ENCODE measurements around the gene SLC19A1. TPM values are rescaled to one million over a fixed set of nuclear protein-coding genes. Genes with fewer than 3 reads are reported as not detected.
A peak's percentile ranks its signal among the peaks of the same experiment; 100 is the strongest.

Gene SLC19A1
- total and polyA plus RNA-seq, 2 donors (not counting 1 experiment from before 2014, with no cell fraction given), result 1.7 to 2.1 TPM

GRCh38 chr21:45457161-45457831 lies 84.9 kb downstream of the SLC19A1 start:
- H3K9ac ChIP-seq (ENCODE audit: insufficient read depth, low read length), result no peak overlapping the region
- H4K20me1 ChIP-seq (ENCODE audit: control insufficient read depth, extremely low read depth, insufficient read depth, low read length), result no peaks in the 10 kb centered on the region
- no peaks in the 10 kb centered on the region for H3K36me3 ChIP-seq (ENCODE audit: control insufficient read depth, insufficient read depth, low read length)
- no peak overlapping the region for H2AFZ ChIP-seq (ENCODE audit: low read length)
- no peak overlapping the region for H3K4me3 ChIP-seq (replicated peaks in 1 of 4; ENCODE audit: control extremely low read depth in 1 of 4, insufficient read depth in 1 of 4, low read depth in 3 of 4, low read length in 4 of 4)
- no peaks in the 10 kb centered on the region for H3K9me3 ChIP-seq (ENCODE audit: control insufficient read depth, insufficient read depth, low read depth, low read length)
- H3K4me2 ChIP-seq (ENCODE audit: extremely low read depth, insufficient read depth, low read length), result no peak overlapping the region
- TF ChIP-seq CTCF (conservative IDR thresholded peaks at IDR 0.05 in 1 of 2, IDR thresholded peaks at IDR 0.05 in 1 of 2; ENCODE audit: low read depth in 1 of 2, low read length in 2 of 2), result no peak
- no peak for TF ChIP-seq EZH2 (IDR thresholded peaks at IDR 0.05; ENCODE audit: low read length, missing control alignments)
- H3K27ac ChIP-seq (ENCODE audit: insufficient read depth, low read length), result no peak overlapping the region
- no peaks in the 10 kb centered on the region for H3K79me2 ChIP-seq (ENCODE audit: control insufficient read depth, insufficient read depth, low read length)
- H3K4me1 ChIP-seq (ENCODE audit: control insufficient read depth, extremely low read depth, insufficient read depth, low read length), result peaks cover 29% of the 10 kb centered on the region
- DNase-seq (ENCODE audit: low read depth in 2 of 2), result no peak
- no peaks in the 10 kb centered on the region for H3K27me3 ChIP-seq (ENCODE audit: control insufficient read depth, insufficient read depth, low read length)

GRCh38 chr21:45456584-45457160 lies 85.6 kb downstream of the SLC19A1 start:
- TF ChIP-seq EZH2 (IDR thresholded peaks at IDR 0.05; ENCODE audit: low read length, missing control alignments) (no peak), CTCF (conservative IDR thresholded peaks at IDR 0.05 in 1 of 2, IDR thresholded peaks at IDR 0.05 in 1 of 2; ENCODE audit: low read depth in 1 of 2, low read length in 2 of 2) (no peak)
- H2AFZ ChIP-seq (ENCODE audit: low read length), result no peak overlapping the region
- H3K36me3 ChIP-seq (ENCODE audit: control insufficient read depth, insufficient read depth, low read length), result no peaks in the 10 kb centered on the region
- DNase-seq (ENCODE audit: low read depth in 2 of 2), result no peak
- no peak overlapping the region for H3K4me3 ChIP-seq (replicated peaks in 1 of 4; ENCODE audit: control extremely low read depth in 1 of 4, insufficient read depth in 1 of 4, low read depth in 3 of 4, low read length in 4 of 4)
- H3K79me2 ChIP-seq (ENCODE audit: control insufficient read depth, insufficient read depth, low read length), result no peaks in the 10 kb centered on the region
- no peaks in the 10 kb centered on the region for H4K20me1 ChIP-seq (ENCODE audit: control insufficient read depth, extremely low read depth, insufficient read depth, low read length)
- peak overlapping the region; percentile 92 for H3K4me2 ChIP-seq (ENCODE audit: extremely low read depth, insufficient read depth, low read length)
- no peaks in the 10 kb centered on the region for H3K9me3 ChIP-seq (ENCODE audit: control insufficient read depth, insufficient read depth, low read depth, low read length)
- peaks cover 29% of the 10 kb centered on the region for H3K4me1 ChIP-seq (ENCODE audit: control insufficient read depth, extremely low read depth, insufficient read depth, low read length)
- H3K27ac ChIP-seq (ENCODE audit: insufficient read depth, low read length), result no peak overlapping the region
- H3K9ac ChIP-seq (ENCODE audit: insufficient read depth, low read length), result no peak overlapping the region
- H3K27me3 ChIP-seq (ENCODE audit: control insufficient read depth, insufficient read depth, low read length), result no peaks in the 10 kb centered on the region

GRCh38 chr21:45455674-45456583 lies 86.3 kb downstream of the SLC19A1 start:
- H3K4me3 ChIP-seq (replicated peaks in 1 of 4; ENCODE audit: control extremely low read depth in 1 of 4, insufficient read depth in 1 of 4, low read depth in 3 of 4, low read length in 4 of 4), result peak overlapping the region; percentile 27 to 52 (median 34)
- peak overlapping the region; percentile 44 for H3K27ac ChIP-seq (ENCODE audit: insufficient read depth, low read length)
- no peaks in the 10 kb centered on the region for H3K79me2 ChIP-seq (ENCODE audit: control insufficient read depth, insufficient read depth, low read length)
- H4K20me1 ChIP-seq (ENCODE audit: control insufficient read depth, extremely low read depth, insufficient read depth, low read length), result no peaks in the 10 kb centered on the region
- H3K27me3 ChIP-seq (ENCODE audit: control insufficient read depth, insufficient read depth, low read length), result no peaks in the 10 kb centered on the region
- TF ChIP-seq EZH2 (IDR thresholded peaks at IDR 0.05; ENCODE audit: low read length, missing control alignments) (no peak), CTCF (conservative IDR thresholded peaks at IDR 0.05 in 1 of 2, IDR thresholded peaks at IDR 0.05 in 1 of 2; ENCODE audit: low read depth in 1 of 2, low read length in 2 of 2) (no peak)
- H3K9me3 ChIP-seq (ENCODE audit: control insufficient read depth, insufficient read depth, low read depth, low read length), result no peaks in the 10 kb centered on the region
- peak overlapping the region; percentile 55 for H3K9ac ChIP-seq (ENCODE audit: insufficient read depth, low read length)
- no peak overlapping the region for H2AFZ ChIP-seq (ENCODE audit: low read length)
- peak overlapping the region; percentile 92 for H3K4me2 ChIP-seq (ENCODE audit: extremely low read depth, insufficient read depth, low read length)
- H3K36me3 ChIP-seq (ENCODE audit: control insufficient read depth, insufficient read depth, low read length), result no peaks in the 10 kb centered on the region
- no peak for DNase-seq (ENCODE audit: low read depth in 2 of 2)
- peaks cover 29% of the 10 kb centered on the region for H3K4me1 ChIP-seq (ENCODE audit: control insufficient read depth, extremely low read depth, insufficient read depth, low read length)
